LNCaP clone FGC (cell line): ENCODE data around the gene PI4KA.
"Not testable (repeated sequence)": the region's sequence is repeated elsewhere in the genome, so short reads cannot be mapped to it uniquely, and the experiment has no call there.

Experiments used
- DNase-seq: peaks from one replicate; pipeline ENCODE4 v3.0.0-alpha.2; 2011; ENCODE audit warnings: low read depth
- H3K4me3 ChIP-seq: 2 replicates; pipeline ENCODE4 v1.5.1; 2011; ENCODE audit warnings: mild to moderate bottlenecking, low read depth, low read length, control low read depth
- CTCF ChIP-seq: IDR thresholded peaks from 2 replicates; pipeline ENCODE4 v1.5.1; 2012; ENCODE audit warnings: mild to moderate bottlenecking; ENCODE audit not compliant: control insufficient read depth, insufficient read depth; ENCODE audit errors: extremely low read depth

The PI4KA gene

DNA sequence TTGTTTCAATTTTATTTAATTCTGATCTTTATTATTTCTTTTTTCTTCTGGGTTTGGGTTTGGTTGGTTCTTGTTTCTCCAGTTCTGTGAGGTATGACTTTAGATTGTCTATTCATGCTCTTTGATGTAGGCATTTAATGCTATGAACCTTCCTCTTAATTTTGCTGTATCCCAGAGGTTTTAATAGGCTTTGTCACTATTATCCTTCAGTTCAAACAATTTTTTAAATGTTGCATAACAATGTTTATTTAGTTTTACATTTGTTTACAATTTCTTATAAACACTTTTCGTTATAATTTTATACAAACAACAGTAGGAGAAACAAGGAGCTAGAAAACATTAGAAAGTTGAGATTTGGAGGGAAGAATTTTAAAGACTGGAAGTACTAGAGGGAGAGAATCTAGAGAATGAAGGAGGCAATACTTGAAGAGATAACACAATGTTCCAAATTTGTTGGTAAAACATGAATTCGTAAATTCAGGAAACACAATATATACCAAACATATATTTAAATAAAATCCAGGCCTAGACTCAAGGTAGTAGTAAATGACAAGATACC lies 180.8 kb downstream of the PI4KA start:
- no peak for DNase-seq
- H3K4me3 ChIP-seq: no peak overlapping the region
- no peak for TF ChIP-seq CTCF

GRCh38 chr22:20675613-20676012 lies 183.0 kb downstream of the PI4KA start:
- H3K4me3 ChIP-seq, DNase-seq: not testable (repeated sequence)

- no peak for DNase-seq
- no peak overlapping the region for H3K4me3 ChIP-seq
- TF ChIP-seq CTCF: no peak
Observed at GRCh38 chr22:20674998-20675397, 183.6 kb downstream of the PI4KA start.

- TF ChIP-seq CTCF: no peak
- DNase-seq: no peak
- H3K4me3 ChIP-seq: no peak overlapping the region
Observed at GRCh38 chr22:20673295-20674195, 185.1 kb downstream of the PI4KA start.

DNA sequence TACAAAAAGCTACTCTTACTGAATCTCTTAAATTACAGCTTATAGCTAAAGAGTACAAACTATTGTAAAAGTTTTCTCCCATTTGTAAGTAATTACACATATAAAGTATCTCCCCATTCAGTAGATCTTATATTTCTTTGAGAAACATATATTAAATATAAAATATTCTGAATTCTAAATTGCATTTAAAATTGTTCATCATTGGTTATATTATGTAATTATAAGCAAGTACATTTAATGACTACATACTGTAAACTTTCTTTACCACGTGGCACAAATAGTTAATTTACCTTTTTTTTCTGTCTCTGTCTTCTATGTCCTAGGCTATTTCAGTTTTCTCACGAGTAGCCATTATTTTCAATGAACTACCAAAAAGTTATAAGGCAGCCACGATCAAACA lies 185.9 kb downstream of the PI4KA start:
- DNase-seq: no peak
- no peak for TF ChIP-seq CTCF
- H3K4me3 ChIP-seq: no peak overlapping the region

DNA sequence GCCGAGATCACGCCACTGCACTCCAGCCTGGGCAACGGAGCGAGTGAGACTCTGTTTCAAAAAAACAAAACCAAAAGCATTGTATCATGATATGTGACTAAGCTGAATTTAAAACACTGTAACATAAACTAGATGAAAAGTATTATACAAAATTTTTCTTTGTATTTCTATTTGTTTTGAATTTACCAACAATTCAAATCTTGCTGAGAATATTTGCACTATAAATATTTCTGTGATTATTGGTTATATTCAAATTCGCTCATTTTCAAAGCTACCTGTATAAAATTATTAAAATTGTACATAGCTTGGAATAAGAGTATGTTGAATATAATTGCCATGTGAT lies 186.6 kb downstream of the PI4KA start:
- no peak for TF ChIP-seq CTCF
- H3K4me3 ChIP-seq: no peak overlapping the region

GRCh38 chr22:20671409-20672081 lies 187.1 kb downstream of the PI4KA start:
- DNase-seq: no peak
- TF ChIP-seq CTCF: no peak
- no peak overlapping the region for H3K4me3 ChIP-seq

More for the DNA sequence above, 186.6 kb downstream of the PI4KA start:
- no peak for DNase-seq

DNA sequence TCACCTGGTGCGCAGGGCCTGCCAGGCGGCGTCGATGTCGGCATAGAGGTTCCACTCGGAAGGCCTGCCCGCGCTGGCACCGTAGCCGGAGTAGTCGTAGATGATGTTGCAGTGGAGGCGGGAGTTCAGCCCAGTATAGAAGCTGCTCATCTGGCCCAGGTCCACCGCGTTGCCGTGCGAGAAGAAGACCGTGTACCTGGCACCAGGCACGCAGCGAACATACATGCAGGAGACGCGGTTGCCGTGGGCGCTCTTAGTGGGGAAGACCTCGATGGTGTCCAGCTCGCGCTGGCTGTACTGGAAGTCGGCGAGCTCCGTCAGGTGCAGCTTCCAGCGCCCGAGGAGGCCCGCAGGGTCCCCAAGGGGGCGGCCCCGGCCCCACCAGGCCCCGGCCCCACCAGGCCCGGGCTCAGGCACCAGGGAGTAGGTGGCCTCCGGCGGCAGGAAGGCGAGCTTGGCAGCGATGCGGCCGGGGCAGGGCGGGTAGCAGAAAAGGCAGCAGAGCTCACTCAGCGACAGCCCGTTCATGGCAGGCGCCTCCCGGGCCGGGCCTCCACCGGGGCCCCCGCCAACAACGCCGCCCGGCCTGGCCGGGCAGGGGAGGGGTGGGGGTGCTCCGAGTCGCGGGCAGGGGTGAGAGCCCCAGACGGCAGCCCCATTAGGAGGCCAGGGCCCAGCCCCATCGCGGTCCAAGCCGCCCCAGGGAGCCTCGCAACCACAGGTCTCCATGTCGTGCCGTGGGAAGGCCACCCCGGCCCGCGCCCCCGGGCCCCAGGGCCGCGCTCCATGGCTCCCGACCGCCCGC lies 188.0 kb downstream of the PI4KA start:
- not testable (repeated sequence) for DNase-seq, H3K4me3 ChIP-seq

DNA sequence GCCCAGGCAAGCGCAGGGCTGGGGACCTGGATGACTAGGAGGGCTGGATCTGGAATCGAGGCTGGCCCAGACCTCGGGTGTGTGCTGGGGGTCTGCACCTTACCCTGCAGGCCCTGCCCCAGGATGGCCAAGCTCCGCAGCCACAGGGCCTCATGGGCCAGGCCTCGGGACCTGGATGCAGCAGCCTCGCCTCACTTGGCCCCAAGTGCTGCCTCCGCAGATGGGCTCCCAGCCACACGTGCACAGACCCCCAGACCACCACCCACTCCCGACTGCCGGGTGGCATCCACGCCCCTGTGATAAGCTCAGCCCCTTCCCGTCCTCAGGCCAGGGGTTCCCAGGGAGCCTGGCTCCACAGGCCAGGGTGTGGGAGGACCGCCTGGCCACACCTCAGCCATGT lies 188.7 kb downstream of the PI4KA start:
- not testable (repeated sequence) for DNase-seq, H3K4me3 ChIP-seq

DNA sequence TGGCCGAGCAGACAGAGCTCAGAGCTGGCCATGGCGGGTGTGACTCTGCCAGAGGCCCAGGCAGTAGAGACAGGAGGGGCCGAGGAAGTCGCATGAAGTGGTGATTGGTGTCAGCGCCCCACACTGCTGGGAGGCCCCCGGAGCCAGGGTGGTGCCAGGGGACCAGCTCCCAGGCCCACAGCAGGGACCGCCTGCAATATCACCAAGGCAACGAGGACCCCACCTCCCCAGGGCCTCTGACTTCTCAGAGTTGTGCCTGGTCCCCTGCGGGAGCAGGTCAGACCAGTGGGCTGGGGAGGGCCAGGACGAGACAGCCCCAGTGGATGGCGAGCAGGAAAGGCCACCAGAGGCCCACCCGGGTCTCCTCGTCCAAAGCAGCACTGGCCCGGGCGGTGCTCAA lies 189.1 kb downstream of the PI4KA start:
- H3K4me3 ChIP-seq, DNase-seq: not testable (repeated sequence)

- H3K4me3 ChIP-seq, DNase-seq: not testable (repeated sequence)
Observed at GRCh38 chr22:20668769-20669168, 189.8 kb downstream of the PI4KA start.
